GM13977 (cell line): Measurements from ENCODE around the gene THAP11.
A peak's percentile ranks its signal among the peaks of the same experiment; 100 is the strongest.
"Not testable (repeated sequence)": the region's sequence is repeated elsewhere in the genome, so short reads cannot be mapped to it uniquely, and the experiment has no call there.

ENCODE experiments used
- DNase-seq: peaks from one replicate; pipeline ENCODE4 v3.0.0; 2012; ENCODE audit warnings: low spot score
- in situ Hi-C: fragments of 300-500 bp; cut with MboI; formaldehyde crosslinking; loops from one replicate; pipeline ENCODE4 v1.12.0; 2022; ENCODE audit warnings: low sequenced_read_pairs, low pct_unique_long_range_greater_than_20kb, mixed read lengths, inconsistent platforms; ENCODE audit not compliant: unreplicated experiment
- TF ChIP-seq, protein P1 (sequence below): IDR thresholded peaks from 2 replicates; pipeline ENCODE4 v1.5.1; 2012; ENCODE audit warnings: mild to moderate bottlenecking, control low read depth; ENCODE audit not compliant: insufficient read depth; ENCODE audit errors: extremely low read depth, missing control alignments

THAP11 gene

DNA sequence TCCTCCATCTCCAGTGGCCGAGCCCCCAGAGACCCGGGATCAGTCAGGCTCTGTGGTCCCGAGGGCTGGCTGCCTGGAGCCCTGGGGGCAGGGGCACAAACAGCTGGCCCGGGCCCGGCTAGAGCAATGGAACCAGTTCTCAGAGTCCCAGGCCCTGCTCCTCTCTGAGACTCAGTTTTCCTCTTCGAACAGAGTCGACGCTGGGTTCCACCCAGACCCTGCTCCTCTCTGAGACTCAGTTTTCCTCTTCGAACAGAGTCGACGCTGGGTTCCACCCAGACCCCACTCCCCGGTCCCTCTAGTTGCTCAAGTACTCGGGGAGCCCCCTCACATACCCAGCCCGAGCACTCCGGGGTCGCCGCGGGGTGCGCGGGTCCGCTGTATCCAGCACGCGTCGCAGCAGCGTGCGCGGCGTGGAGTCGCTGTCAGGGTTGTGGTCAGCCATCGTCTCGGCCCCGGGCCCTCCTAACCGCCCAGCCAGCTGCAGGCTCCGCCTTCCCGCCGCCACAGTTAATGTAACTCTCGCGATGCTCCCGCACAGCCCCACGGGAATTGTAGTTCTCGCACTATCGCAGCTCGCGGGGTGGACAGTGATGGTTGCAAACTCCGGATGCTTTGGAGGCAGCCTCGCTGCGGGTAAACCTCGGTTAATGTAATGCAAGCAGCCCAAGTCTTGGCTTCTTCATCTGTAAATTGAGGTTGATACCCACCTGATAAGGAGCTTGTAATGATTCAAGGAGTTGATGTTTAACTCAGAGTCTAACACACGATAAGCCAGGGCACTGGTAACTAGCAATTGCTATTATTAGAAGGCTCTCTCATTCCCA lies 8.5 kb upstream of the THAP11 start:
- TF ChIP-seq, protein P1, sequence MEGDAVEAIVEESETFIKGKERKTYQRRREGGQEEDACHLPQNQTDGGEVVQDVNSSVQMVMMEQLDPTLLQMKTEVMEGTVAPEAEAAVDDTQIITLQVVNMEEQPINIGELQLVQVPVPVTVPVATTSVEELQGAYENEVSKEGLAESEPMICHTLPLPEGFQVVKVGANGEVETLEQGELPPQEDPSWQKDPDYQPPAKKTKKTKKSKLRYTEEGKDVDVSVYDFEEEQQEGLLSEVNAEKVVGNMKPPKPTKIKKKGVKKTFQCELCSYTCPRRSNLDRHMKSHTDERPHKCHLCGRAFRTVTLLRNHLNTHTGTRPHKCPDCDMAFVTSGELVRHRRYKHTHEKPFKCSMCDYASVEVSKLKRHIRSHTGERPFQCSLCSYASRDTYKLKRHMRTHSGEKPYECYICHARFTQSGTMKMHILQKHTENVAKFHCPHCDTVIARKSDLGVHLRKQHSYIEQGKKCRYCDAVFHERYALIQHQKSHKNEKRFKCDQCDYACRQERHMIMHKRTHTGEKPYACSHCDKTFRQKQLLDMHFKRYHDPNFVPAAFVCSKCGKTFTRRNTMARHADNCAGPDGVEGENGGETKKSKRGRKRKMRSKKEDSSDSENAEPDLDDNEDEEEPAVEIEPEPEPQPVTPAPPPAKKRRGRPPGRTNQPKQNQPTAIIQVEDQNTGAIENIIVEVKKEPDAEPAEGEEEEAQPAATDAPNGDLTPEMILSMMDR, result no peak
- in situ Hi-C loops, result no loop called here
- DNase-seq, result peak; percentile 97

DNA sequence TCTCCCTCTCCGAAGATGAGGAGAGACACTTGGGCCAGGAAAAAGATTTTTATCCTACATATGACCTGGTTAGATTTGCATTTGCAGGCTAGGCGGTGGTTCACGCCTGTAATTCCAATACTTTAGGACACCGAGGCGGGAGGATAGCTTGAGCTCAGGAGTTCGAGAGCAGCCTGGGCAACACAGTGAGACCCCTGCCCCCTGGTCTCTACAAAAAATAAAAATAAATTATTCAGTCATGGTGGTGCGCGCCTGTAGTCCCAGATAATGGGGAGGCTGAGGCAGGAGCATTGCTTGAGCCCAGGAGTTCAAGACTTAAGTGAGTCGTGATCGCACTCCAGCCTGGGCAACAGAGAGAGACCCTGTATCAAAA lies 7.9 kb upstream of the THAP11 start:
- TF ChIP-seq, protein P1, result no peak
- in situ Hi-C loops, result no loop called here
- DNase-seq, result no peak

DNA sequence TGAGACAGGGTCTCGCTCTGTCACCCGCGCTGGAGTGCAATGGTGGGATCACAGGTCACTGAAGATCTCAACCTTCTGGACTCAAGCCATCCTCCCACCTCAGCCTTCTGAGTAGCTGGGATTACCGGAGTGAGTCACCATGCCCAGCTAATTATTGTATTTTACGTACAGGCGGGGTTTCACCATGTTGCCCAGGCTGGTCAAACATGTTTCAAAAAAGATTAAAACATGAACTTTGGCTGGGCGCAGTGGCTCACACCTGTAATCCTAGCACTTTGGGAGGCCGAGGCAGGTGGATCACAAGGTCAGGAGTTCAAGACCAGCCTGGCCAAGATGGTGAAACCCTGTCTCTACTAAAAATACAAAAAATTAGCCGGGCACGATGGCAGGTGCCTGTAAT lies 4.9 kb upstream of the THAP11 start:
- DNase-seq, in situ Hi-C loops: not testable (repeated sequence)

DNA sequence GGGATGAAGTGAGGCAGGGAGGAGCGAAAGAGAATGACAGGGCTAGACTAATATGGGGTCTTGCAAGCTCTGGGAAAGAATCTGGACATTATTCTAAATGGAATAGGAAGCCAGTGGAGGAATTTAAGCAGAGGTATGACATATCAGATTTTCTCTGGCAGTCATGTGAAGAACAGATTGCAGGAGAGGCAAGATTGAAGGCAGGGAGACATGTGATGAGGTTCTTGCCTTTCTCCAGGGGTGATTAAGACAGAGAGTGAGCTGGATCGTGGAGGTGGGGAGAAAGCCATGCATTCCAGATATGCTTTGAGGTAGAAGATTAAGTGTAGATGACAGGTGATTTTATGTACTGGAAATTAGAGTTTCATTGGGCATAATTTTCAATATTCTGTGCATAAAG lies 4.3 kb upstream of the THAP11 start:
- TF ChIP-seq, protein P1, result no peak
- in situ Hi-C loops, result no loop called here
- DNase-seq, result no peak

DNA sequence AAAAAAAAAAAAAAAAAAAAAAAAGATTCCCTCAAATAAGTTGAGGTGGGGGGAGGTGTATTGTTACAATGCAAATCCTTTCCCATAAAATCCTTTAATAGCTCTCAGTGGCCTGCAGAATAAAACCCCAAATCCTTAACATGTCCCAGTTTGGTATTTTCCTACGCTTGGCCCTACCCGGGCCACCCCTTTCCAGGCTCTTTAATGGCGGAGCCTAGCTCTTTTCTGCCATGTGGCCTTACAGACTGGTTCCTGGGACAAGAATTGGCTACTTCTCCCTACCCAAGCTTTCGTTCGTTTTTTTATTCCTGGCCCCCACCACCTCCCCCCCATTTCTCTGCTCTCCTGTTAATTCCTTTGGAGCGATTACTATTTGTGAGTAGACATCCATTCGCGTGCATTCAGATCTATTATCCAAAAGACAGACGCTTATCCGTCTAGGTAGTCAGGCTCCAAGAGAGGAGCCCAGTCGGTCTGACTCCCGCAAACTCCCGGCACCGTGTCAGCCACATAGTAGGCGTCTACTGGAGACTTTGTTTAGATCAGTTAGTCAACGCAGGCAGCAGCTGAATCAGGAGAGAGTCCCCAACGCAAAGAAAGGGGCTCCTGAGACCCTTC lies 813 bp upstream of the THAP11 start:
- in situ Hi-C loops, result no loop called here
- DNase-seq, result no peak
- TF ChIP-seq, protein P1, result no peak

DNA sequence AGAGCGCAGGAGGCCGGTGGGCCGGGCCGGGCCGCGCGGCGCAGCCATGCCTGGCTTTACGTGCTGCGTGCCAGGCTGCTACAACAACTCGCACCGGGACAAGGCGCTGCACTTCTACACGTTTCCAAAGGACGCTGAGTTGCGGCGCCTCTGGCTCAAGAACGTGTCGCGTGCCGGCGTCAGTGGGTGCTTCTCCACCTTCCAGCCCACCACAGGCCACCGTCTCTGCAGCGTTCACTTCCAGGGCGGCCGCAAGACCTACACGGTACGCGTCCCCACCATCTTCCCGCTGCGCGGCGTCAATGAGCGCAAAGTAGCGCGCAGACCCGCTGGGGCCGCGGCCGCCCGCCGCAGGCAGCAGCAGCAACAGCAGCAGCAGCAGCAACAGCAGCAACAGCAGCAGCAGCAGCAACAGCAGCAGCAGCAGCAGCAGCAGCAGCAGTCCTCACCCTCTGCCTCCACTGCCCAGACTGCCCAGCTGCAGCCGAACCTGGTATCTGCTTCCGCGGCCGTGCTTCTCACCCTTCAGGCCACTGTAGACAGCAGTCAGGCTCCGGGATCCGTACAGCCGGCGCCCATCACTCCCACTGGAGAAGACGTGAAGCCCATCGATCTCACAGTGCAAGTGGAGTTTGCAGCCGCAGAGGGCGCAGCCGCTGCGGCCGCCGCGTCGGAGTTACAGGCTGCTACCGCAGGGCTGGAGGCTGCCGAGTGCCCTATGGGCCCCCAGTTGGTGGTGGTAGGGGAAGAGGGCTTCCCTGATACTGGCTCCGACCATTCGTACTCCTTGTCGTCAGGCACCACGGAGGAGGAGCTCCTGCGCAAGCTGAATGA lies 606 bp downstream of the THAP11 start:
- peak; percentile 79 for DNase-seq
- in situ Hi-C loops, result no loop called here
- TF ChIP-seq, protein P1, result peak; percentile 46
